SK-N-MC (cell line): ENCODE data around the gene GRAP2.

Experiments used
- DNase-seq: peaks from one replicate; pipeline ENCODE4 v3.0.0-alpha.2; 2011; ENCODE audit warnings: low read depth, low spot score
- H3K27ac ChIP-seq: fragments of 200-600 bp; sonication (generic); 2 replicates; pipeline ENCODE4 v1.5.1; 2016; ENCODE audit warnings: mixed run types
- H3K36me3 ChIP-seq: fragments of 200-600 bp; sonication (generic); 2 replicates; pipeline ENCODE4 v1.6.1; 2017; ENCODE audit warnings: antibody characterized with exemption, low read length, mixed read lengths; ENCODE audit not compliant: insufficient read depth
- H3K4me3 ChIP-seq: fragments of 200-600 bp; sonication (generic); 2 replicates; pipeline ENCODE4 v1.5.1; 2016
- H3K9ac ChIP-seq: fragments of 200-600 bp; sonication (generic); 2 replicates; pipeline ENCODE4 v1.8.0; 2017; ENCODE audit warnings: mixed run types, mixed read lengths; ENCODE audit not compliant: insufficient read length
- H3K9me3 ChIP-seq: fragments of 200-600 bp; sonication (generic); 2 replicates; pipeline ENCODE4 v1.6.1; 2017; ENCODE audit warnings: low read depth, mild to moderate bottlenecking, antibody characterized with exemption, low read length, moderate library complexity, mixed read lengths
- EZH2 ChIP-seq: fragments of 200-600 bp; sonication (generic); IDR thresholded peaks from one replicate; pipeline ENCODE4 v1.6.1; 2017; ENCODE audit warnings: antibody characterized with exemption
- FOXP2 ChIP-seq: optimal IDR thresholded peaks from 2 replicates; pipeline ENCODE3; 2011; ENCODE audit warnings: mild to moderate bottlenecking, moderate library complexity; ENCODE audit not compliant: insufficient read depth; ENCODE audit errors: extremely low read length, control extremely low read depth
- POLR2AphosphoS5 ChIP-seq: IDR thresholded peaks from 2 replicates; pipeline ENCODE4 v1.6.1; 2012; ENCODE audit warnings: mild to moderate bottlenecking, low read depth, low read length, borderline replicate concordance

The GRAP2 gene

DNA sequence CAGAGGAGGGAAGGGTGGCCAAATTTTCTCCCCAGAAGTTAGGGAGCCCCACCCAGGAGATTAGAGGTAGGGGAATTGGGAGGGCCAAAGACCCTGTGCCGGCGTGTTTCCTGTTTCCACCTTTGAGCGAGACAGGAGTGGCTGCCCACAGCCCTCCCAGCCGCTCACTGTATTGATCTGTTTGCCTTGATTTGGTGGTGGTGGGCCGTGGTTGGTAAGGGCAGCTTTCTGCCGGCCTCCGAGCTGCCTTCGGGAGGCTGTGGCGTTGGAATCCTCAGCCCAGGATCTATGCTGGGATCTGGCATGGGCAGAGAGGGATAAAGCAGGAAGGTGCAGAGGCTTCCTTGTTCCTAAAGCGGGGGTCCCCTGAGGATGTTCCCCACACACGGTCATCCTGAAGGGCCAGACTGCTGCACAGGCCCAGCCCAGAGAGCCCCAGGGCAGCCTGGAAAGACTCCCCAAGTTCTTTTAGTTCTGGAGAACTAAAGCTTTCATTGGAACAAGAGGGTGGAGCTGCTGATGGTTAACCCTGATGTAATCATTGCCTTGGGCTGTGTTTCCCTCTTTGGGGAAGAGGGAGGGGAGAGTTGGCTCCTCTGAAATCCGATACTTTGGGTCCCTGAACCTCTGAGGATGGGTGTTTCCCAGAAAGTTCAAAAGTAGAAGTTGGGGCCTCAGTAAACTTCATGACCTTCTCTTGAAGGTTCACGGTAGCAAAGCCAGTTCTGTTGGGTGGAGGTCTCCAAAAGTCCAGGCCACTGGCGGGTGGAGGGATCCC lies 101.1 kb downstream of the GRAP2 start:
- H3K36me3 ChIP-seq, result no peaks in the 10 kb centered on the region
- no peak for TF ChIP-seq POLR2AphosphoS5
- no peak for TF ChIP-seq FOXP2
- no peak for TF ChIP-seq EZH2
- peak overlapping the region; percentile 0 for H3K9ac ChIP-seq
- no peaks in the 10 kb centered on the region for H3K9me3 ChIP-seq
- H3K4me3 ChIP-seq, result peak overlapping the region; percentile 31
- peak; percentile 60 for DNase-seq
- H3K27ac ChIP-seq, result peak overlapping the region; percentile 49

DNA sequence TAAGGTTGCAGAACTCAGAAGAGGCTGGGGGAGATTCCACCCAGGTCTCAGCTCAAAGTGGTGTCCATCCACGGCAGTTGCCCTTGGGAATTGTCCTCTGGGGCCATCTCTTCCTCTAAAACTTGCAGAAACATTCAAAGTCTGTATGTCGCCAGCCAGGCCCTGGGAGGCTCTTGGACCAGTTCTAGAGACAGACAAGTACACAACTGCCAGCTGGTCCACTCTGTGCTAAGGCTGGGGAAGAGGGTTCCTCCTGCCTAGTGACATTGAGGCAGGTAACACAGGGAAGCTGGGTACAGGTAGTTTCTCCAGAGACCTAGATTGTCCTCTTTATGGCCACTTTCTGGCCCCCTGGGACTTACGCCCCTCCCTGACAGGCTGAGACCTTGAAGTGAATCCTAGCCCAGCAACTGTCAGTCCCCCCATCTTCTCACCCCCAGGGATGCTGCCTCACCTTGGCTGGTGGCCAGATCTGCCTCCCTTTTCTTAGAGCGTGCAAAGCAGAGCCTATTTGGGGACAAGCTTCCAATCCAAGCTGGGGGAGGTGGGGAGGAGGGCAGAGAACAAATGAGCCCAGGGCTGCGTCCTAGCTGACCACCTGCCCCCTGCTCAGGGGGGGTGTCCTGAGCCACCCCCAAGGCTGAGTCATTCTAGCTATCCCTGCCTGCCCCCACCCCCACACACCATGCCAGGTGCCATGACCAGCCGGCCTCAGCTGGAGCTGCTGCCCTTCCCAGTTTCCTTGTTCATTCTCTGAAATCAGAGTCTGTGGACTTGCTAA lies 102.2 kb downstream of the GRAP2 start:
- TF ChIP-seq POLR2AphosphoS5 (no peak), EZH2 (no peak), FOXP2 (no peak)
- H3K9ac ChIP-seq, result no peak overlapping the region
- H3K9me3 ChIP-seq, result no peaks in the 10 kb centered on the region
- no peak for DNase-seq
- no peaks in the 10 kb centered on the region for H3K36me3 ChIP-seq
- H3K27ac ChIP-seq, result no peak overlapping the region
- no peak overlapping the region for H3K4me3 ChIP-seq

DNA sequence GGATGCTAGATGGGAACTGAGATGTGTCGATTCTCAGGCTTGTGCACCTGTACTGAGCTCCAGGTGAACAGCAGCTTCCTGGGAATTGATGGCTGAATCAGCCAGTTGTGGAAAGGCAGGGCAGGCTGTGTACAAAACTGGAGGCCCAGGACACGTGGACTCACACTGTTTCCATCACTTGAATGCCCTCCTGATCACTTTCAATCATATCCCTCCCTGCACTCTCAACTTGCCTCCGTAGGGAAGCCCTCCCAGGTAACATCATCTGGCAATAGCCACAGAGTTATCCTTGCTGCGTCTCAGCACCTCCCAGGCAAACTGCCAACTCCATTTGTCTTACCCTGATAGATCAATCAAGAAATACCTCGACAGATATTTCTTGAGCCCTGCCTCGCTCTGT lies 104.0 kb downstream of the GRAP2 start:
- H3K4me3 ChIP-seq, result no peak overlapping the region
- no peak overlapping the region for H3K27ac ChIP-seq
- H3K9ac ChIP-seq, result no peak overlapping the region
- H3K9me3 ChIP-seq, result no peaks in the 10 kb centered on the region
- TF ChIP-seq EZH2, result no peak
- TF ChIP-seq FOXP2, result no peak
- no peak for TF ChIP-seq POLR2AphosphoS5
- H3K36me3 ChIP-seq, result no peaks in the 10 kb centered on the region
- no peak for DNase-seq

DNA sequence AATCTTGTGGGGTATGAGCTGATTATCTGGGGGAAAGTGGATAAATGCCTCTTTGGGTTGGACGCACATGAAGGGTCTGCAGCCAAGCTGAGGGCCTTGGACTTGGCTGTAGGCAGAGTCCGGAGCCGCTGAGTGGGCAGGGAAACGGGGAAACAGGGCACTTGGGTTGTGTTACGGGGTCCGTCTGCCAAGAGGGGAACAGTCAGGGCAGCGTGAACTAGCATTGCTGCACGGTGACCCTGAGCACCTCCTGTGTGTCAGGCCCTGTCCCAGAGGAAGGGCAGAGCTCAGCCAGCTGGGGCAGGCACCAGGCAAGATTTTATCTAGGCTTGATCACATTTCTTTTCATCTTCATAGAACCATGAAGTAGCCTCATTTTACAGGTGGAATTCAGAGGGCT lies 105.8 kb downstream of the GRAP2 start:
- Histone ChIP-seq H3K9ac (no peak overlapping the region), H3K36me3 (no peaks in the 10 kb centered on the region), H3K4me3 (no peak overlapping the region), H3K27ac (no peak overlapping the region), H3K9me3 (no peaks in the 10 kb centered on the region)
- TF ChIP-seq POLR2AphosphoS5, result no peak
- no peak for TF ChIP-seq EZH2
- no peak for DNase-seq

DNA sequence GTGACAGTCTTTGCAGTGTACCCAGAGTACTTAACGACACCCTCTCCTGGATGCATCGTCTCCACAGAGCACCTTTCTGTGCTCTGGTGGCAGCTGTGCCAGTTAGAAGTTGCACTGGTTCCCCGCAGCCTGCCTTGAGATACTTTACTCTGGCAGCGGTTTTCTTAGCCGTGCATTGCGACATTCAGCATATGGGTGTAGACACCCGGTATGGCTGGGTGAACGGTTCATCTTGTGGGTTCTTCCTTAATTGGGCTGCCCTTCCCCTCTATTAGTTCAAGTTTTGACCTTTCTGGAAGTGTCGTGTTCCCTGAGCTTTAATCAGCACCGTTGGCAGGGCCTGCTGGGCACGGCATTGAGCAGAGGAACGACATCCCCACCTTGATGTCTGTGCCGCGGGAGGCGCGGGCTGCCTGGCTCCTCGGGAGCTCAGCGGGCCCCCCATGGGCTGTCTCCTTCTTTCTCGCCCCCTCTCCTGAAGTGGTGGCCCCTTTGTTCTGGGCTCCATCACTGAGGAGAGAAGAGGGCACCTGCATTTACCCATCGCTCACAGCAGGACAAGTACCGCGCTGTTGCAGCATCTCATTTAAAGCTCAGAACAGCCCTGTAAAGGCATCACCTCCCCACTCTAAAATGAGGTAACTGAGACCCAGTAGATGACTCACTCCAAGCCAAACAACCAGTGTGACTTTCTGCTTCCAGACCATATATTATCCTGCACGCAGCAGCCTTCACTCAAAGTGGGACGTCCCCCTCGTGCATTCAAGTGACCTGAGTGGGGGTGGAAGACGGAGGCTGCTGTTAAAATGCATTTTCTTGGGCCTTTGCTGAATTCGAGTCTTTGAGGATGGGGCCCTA lies 107.2 kb downstream of the GRAP2 start:
- Histone ChIP-seq H3K36me3 (no peaks in the 10 kb centered on the region), H3K4me3 (no peak overlapping the region), H3K9ac (no peak overlapping the region), H3K27ac (no peak overlapping the region), H3K9me3 (no peaks in the 10 kb centered on the region)
- DNase-seq, result no peak
- TF ChIP-seq POLR2AphosphoS5 (no peak), EZH2 (no peak), FOXP2 (no peak)

DNA sequence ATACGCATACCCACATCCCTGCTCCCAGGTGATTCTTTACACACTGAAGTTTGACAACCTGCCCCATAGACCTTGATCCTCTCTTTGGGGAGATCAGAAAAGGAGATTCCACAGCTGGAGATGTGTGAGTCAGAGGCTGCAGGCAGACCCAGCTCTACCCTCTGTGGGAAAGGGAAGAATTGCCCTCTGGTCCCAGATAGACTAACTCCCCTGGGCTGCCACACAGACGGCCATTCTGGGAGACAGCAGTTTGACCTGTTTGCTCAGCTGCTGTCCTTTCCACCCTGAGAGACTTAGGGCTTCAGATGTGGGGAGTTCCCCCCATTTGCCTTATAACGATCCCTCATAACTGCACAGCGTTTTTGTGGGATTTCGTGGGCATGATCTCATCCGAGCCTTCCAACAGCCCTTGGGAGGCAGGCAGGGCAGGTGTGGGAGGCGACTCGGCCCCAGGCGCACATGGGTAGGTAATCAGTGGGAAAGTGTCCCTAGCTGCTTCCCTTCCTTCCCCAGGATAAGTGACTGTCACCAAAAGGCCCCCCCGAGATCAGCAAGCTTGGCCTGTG lies 107.9 kb downstream of the GRAP2 start:
- TF ChIP-seq POLR2AphosphoS5 (no peak), FOXP2 (no peak), EZH2 (no peak)
- Histone ChIP-seq H3K4me3 (no peak overlapping the region), H3K9ac (no peak overlapping the region), H3K9me3 (no peaks in the 10 kb centered on the region), H3K36me3 (no peaks in the 10 kb centered on the region), H3K27ac (no peak overlapping the region)
- DNase-seq, result no peak

DNA sequence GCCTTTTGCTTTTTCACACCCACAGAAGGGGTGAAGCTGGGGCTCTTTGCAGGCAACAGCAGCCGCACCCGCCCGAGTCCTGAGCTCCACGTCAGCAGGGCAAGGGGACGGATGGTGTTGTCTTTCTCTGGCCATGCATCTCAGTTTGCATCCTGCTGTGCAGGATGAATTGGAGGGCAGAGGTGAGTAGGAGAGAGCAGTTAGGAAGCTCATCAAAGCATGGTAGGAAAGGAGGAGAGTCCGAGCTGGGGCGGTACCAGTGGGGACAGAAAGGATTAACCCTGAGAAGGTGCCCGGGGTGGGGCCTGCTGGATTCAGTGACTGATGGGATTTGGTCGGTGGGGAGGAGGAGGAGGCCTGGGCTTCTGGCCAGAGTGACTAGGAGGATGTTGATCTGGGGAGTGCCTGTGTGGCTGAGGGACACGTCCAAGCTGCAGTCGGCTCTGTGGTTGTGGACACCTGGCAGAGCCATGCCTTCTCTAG lies 108.4 kb downstream of the GRAP2 start:
- Histone ChIP-seq H3K27ac (no peak overlapping the region), H3K36me3 (no peaks in the 10 kb centered on the region), H3K4me3 (no peak overlapping the region), H3K9me3 (no peaks in the 10 kb centered on the region), H3K9ac (no peak overlapping the region)
- no peak for DNase-seq
- TF ChIP-seq EZH2 (no peak), FOXP2 (no peak), POLR2AphosphoS5 (no peak)
